ENCODE results near the gene NUP54. TPM values are rescaled to one million over a fixed set of nuclear protein-coding genes. Genes with fewer than 3 reads are reported as not detected.

The NUP54 gene
- total RNA-seq = 38.2 TPM
- long read RNA-seq, transcript NUP54-201 (12 exons, 2,367 nt) = major isoform, 13 of 16 reads
- long read RNA-seq, partial matches to known transcripts = 0 of 16 reads
- long read RNA-seq, other reads (novel, unspliced or antisense) = 2 of 16 reads

- no peaks in the 10 kb centered on the region for H3K9me3 ChIP-seq
- no peaks in the 10 kb centered on the region for H3K27me3 ChIP-seq
- peak within 1 kb of the TSS; percentile 88 for H3K4me3 ChIP-seq
- intact Hi-C loops (cut with DNase I) = no loop called here
- DNase-seq = peak; percentile 97
- no peak for TF ChIP-seq CTCF (IDR thresholded peaks at IDR 0.05)
- peaks cover 25% of the 10 kb centered on the region for H3K4me1 ChIP-seq
- H3K27ac ChIP-seq = peak within 1 kb of the TSS; percentile 94
- peak; percentile 100 for ATAC-seq
- H3K36me3 ChIP-seq = peaks cover 10% of the 10 kb centered on the region
Observed at GRCh38 chr4:76148142-76148865, at the start of gene NUP54. TSS of gene NUP54 (minus strand) at chr4:76148397. CDS start at chr4:76148374, 23 bp downstream.

- no peak for TF ChIP-seq CTCF (IDR thresholded peaks at IDR 0.05)
- Histone ChIP-seq H3K27ac (peak overlapping the region; percentile 75), H3K27me3 (no peaks in the 10 kb centered on the region), H3K4me1 (peaks cover 95% of the 10 kb centered on the region), H3K4me3 (no peak overlapping the region), H3K36me3 (peaks cover 32% of the 10 kb centered on the region), H3K9me3 (no peaks in the 10 kb centered on the region)
- ATAC-seq (no peak), DNase-seq (no peak)
- intact Hi-C loops (cut with DNase I) = no loop called here
Observed at GRCh38 chr4:76197031-76197743, 49.0 kb upstream of the NUP54 start.

- peaks cover 90% of the 10 kb centered on the region for H3K4me1 ChIP-seq
- DNase-seq = no peak
Observed at GRCh38 chr4:76196376-76196775, 48.2 kb upstream of the NUP54 start.

GRCh38 chr4:76195326-76195725, 47.1 kb upstream of the NUP54 start:
- no peaks in the 10 kb centered on the region for H3K9me3 ChIP-seq
- ATAC-seq (no peak), DNase-seq (no peak)
- H3K36me3 ChIP-seq = peaks cover 46% of the 10 kb centered on the region
- no peak overlapping the region for H3K4me3 ChIP-seq
- intact Hi-C loops (cut with DNase I) = no loop called here
- H3K4me1 ChIP-seq = peaks cover 80% of the 10 kb centered on the region
- TF ChIP-seq CTCF (IDR thresholded peaks at IDR 0.05) = no peak
- peak overlapping the region; percentile 24 for H3K27ac ChIP-seq
- no peaks in the 10 kb centered on the region for H3K27me3 ChIP-seq

More at GRCh38 chr4:76196376-76196775, 48.2 kb upstream of the NUP54 start:
- TF ChIP-seq CTCF (IDR thresholded peaks at IDR 0.05) = no peak
- intact Hi-C loops (cut with DNase I) = no loop called here
- ATAC-seq = no peak
- Histone ChIP-seq H3K27me3 (no peaks in the 10 kb centered on the region), H3K4me3 (no peak overlapping the region), H3K9me3 (no peaks in the 10 kb centered on the region), H3K36me3 (peaks cover 40% of the 10 kb centered on the region), H3K27ac (peak overlapping the region; percentile 75)

- DNase-seq = no peak
- H3K36me3 ChIP-seq = peaks cover 46% of the 10 kb centered on the region
- intact Hi-C loops (cut with DNase I) = no loop called here
Observed at GRCh38 chr4:76194325-76194724, 46.1 kb upstream of the NUP54 start.

More at GRCh38 chr4:76194325-76194724, 46.1 kb upstream of the NUP54 start:
- no peak for TF ChIP-seq CTCF (IDR thresholded peaks at IDR 0.05)
- no peak overlapping the region for H3K4me3 ChIP-seq
- no peaks in the 10 kb centered on the region for H3K9me3 ChIP-seq
- peaks cover 70% of the 10 kb centered on the region for H3K4me1 ChIP-seq
- H3K27ac ChIP-seq = peak overlapping the region; percentile 24
- H3K27me3 ChIP-seq = no peaks in the 10 kb centered on the region
- peak; percentile 84 for ATAC-seq

Data from upper lobe of right lung (tissue), 1 donor.